Ishikawa (cell line): ENCODE data around the gene IL1RL2.

Experiments used
- CEBPB ChIP-seq: IDR thresholded peaks from 2 replicates; pipeline ENCODE4 v1.6.1; 2012
- CREB1 ChIP-seq: IDR thresholded peaks from 2 replicates; pipeline ENCODE4 v1.6.1; 2012; ENCODE audit warnings: low read depth
- EGR1 ChIP-seq: IDR thresholded peaks from 2 replicates; pipeline ENCODE4 v1.6.1; 2012
- EP300 ChIP-seq: IDR thresholded peaks from 2 replicates; pipeline ENCODE4 v1.6.1; 2012; ENCODE audit warnings: borderline replicate concordance
- FOXM1 ChIP-seq: IDR thresholded peaks from 2 replicates; pipeline ENCODE4 v1.6.1; 2012; ENCODE audit warnings: low read depth, borderline replicate concordance
- MAX ChIP-seq: IDR thresholded peaks from 2 replicates; pipeline ENCODE4 v1.6.1; 2012
- NFIC ChIP-seq: IDR thresholded peaks from 2 replicates; pipeline ENCODE4 v1.6.1; 2012
- RAD21 ChIP-seq: IDR thresholded peaks from 2 replicates; pipeline ENCODE4 v1.6.1; 2012; ENCODE audit warnings: low read depth
- REST ChIP-seq: IDR thresholded peaks from 2 replicates; pipeline ENCODE4 v1.6.1; 2012; ENCODE audit warnings: low read depth, mild to moderate bottlenecking
- TAF1 ChIP-seq: IDR thresholded peaks from 2 replicates; pipeline ENCODE4 v1.6.1; 2012; ENCODE audit warnings: low read depth, mild to moderate bottlenecking
- TCF12 ChIP-seq: IDR thresholded peaks from 2 replicates; pipeline ENCODE4 v1.6.1; 2012; ENCODE audit warnings: low read depth
- TEAD4 ChIP-seq: IDR thresholded peaks from 2 replicates; pipeline ENCODE4 v1.6.1; 2012
- USF1 ChIP-seq: IDR thresholded peaks from 2 replicates; pipeline ENCODE4 v1.6.1; 2012
- YY1 ChIP-seq: IDR thresholded peaks from 2 replicates; pipeline ENCODE4 v1.6.1; 2012; ENCODE audit warnings: low read depth
- ZBTB7A ChIP-seq: IDR thresholded peaks from 2 replicates; pipeline ENCODE4 v1.6.1; 2012; ENCODE audit warnings: low read depth

Gene IL1RL2

GRCh38 chr2:102278720-102279390, 92.0 kb downstream of the IL1RL2 start:
- no peak for TF ChIP-seq NFIC
- TF ChIP-seq RAD21, result no peak
- no peak for TF ChIP-seq EGR1
- no peak for TF ChIP-seq TAF1

- TF ChIP-seq EGR1 (no peak), ZBTB7A (no peak), TAF1 (no peak), REST (no peak), RAD21 (no peak), NFIC (no peak), CREB1 (no peak), FOXM1 (no peak)
Measured at GRCh38 chr2:102279391-102279735, 92.5 kb downstream of the IL1RL2 start.

- TF ChIP-seq FOXM1 (no peak), TCF12 (no peak), CEBPB (no peak)
Measured at GRCh38 chr2:102282678-102283091, 95.9 kb downstream of the IL1RL2 start.

GRCh38 chr2:102283996-102284395, 97.2 kb downstream of the IL1RL2 start:
- TF ChIP-seq EP300, result no peak
- no peak for TF ChIP-seq EGR1
- TF ChIP-seq ZBTB7A, result no peak
- TF ChIP-seq RAD21, result no peak
- TF ChIP-seq CEBPB, result no peak
- TF ChIP-seq REST, result no peak
- no peak for TF ChIP-seq NFIC
- no peak for TF ChIP-seq MAX

GRCh38 chr2:102284611-102285010, 97.8 kb downstream of the IL1RL2 start:
- no peak for TF ChIP-seq CREB1
- no peak for TF ChIP-seq MAX
- no peak for TF ChIP-seq TAF1
- TF ChIP-seq YY1, result no peak
- no peak for TF ChIP-seq USF1
- no peak for TF ChIP-seq ZBTB7A
- no peak for TF ChIP-seq TCF12
- no peak for TF ChIP-seq EP300
- TF ChIP-seq FOXM1, result no peak
- no peak for TF ChIP-seq EGR1
- TF ChIP-seq NFIC, result no peak

- TF ChIP-seq TEAD4, result no peak
- TF ChIP-seq RAD21, result no peak
Measured at GRCh38 chr2:102285368-102285767, 98.5 kb downstream of the IL1RL2 start.

- no peak for TF ChIP-seq CREB1
- TF ChIP-seq TEAD4, result no peak
- TF ChIP-seq REST, result no peak
- TF ChIP-seq EP300, result no peak
- TF ChIP-seq EGR1, result no peak
- TF ChIP-seq ZBTB7A, result no peak
- no peak for TF ChIP-seq RAD21
- no peak for TF ChIP-seq TAF1
- no peak for TF ChIP-seq FOXM1
Measured at GRCh38 chr2:102286041-102286440, 99.2 kb downstream of the IL1RL2 start.
